Skeletal muscle tissue (tissue), 4 donors: ENCODE measurements around the gene MTHFD1L. TPM values are rescaled to one million over a fixed set of nuclear protein-coding genes. Genes with fewer than 3 reads are reported as not detected.
"Not testable (repeated sequence)": the region's sequence is repeated elsewhere in the genome, so short reads cannot be mapped to it uniquely, and the experiment has no call there.

ENCODE experiments used
- H3K27ac ChIP-seq: one replicate; pipeline ENCODE4 v1.7.0; 2013; ENCODE audit warnings: mild to moderate bottlenecking, low read depth, low read length, inconsistent platforms
- H3K27me3 ChIP-seq, 3 donors: one replicate each; pipeline ENCODE4 v1.7.0; 2013; ENCODE audit warnings: low read length in 3 of 3; ENCODE audit not compliant: control insufficient read depth in 3 of 3, insufficient read depth in 3 of 3
- H3K36me3 ChIP-seq, 3 donors: one replicate each; pipeline ENCODE4 v1.7.0; 2013; ENCODE audit warnings: low read length in 3 of 3; ENCODE audit not compliant: control insufficient read depth in 3 of 3, insufficient read depth in 3 of 3
- H3K4me1 ChIP-seq, 3 donors: one replicate each; pipeline ENCODE4 v1.7.0; 2013; ENCODE audit warnings: low read length in 3 of 3, mild to moderate bottlenecking in 3 of 3; ENCODE audit not compliant: control insufficient read depth in 3 of 3, insufficient read depth in 3 of 3
- H3K4me3 ChIP-seq, 3 donors: one replicate each; pipeline ENCODE4 v1.7.0; 2013; ENCODE audit warnings: low read length in 3 of 3
- H3K9ac ChIP-seq, 3 donors: one replicate each; pipeline ENCODE4 v1.7.0; 2013; ENCODE audit warnings: low read length in 3 of 3, mild to moderate bottlenecking in 3 of 3, moderate library complexity in 2 of 3, low read depth in 1 of 3
- H3K9me3 ChIP-seq, 3 donors: one replicate each; pipeline ENCODE4 v1.7.0; 2013; ENCODE audit warnings: low read length in 3 of 3; ENCODE audit not compliant: control insufficient read depth in 3 of 3
- total RNA-seq: library from RNA; depleted of rRNA; stranded (reverse); fragments of >200 nt; gene quantifications from one replicate; pipeline ENCODE4 v1.2.3, GENCODE V29; 2014
- donor health status: Osteomylitis.

MTHFD1L gene
- total RNA-seq, 1 donor from 2014 or later, result 15.1 TPM

- peaks cover 0 to 3% (median 0%) of the 10 kb centered on the region in 3 donors for H3K9me3 ChIP-seq
- no peaks in the 10 kb centered on the region for H3K36me3 ChIP-seq
- no peaks in the 10 kb centered on the region for H3K4me1 ChIP-seq
- no peak overlapping the region for H3K9ac ChIP-seq
- no peak overlapping the region for H3K27ac ChIP-seq
- H3K4me3 ChIP-seq, result no peak overlapping the region
- H3K27me3 ChIP-seq, result no peaks in the 10 kb centered on the region
These were observed 216.2 kb downstream of the MTHFD1L start for GRCh38 chr6:151081656-151082055.

DNA sequence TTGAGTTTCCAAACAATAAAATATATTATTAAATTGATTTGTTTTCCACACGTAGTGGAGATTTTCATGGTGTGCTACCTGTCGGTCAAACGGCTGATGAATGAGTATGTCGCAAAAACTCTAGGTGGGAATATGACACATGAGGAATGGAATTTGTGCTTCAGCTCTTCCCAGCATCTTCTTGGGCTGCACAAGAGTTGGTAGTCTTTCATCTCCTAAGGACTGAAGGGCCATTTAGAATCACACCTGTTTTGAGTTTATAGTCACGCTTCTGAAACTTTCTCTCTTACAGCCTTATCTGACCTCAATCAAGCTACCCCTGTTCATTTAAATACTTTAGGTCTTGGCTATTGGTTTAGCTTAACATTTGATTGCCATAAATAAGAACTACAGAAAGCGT is 216.6 kb downstream of the MTHFD1L start:
- Histone ChIP-seq H3K36me3 (no peaks in the 10 kb centered on the region), H3K27ac (no peak overlapping the region), H3K27me3 (no peaks in the 10 kb centered on the region), H3K9ac (no peak overlapping the region), H3K9me3 (peaks cover 0 to 3% (median 0%) of the 10 kb centered on the region in 3 donors), H3K4me1 (no peaks in the 10 kb centered on the region), H3K4me3 (no peak overlapping the region)

DNA sequence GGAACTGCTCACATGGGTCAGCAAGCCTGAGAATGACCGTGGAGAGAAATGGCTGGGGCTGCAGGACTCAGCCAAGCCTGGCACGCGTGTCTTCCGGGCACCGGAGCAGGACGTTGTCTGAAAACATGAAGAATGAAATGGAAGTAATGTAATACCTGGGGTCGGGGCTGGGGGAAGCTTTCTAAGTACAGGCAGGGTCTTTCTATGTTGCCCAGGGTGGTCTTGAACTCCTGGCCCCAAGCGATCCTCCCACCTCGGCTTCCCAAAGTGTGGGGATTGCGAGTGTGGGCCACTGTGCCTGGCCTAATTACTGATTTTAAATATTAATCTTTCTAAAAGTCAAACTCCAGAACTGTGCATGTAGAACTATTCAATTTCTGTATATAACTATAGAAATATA is 218.8 kb downstream of the MTHFD1L start:
- H3K27ac ChIP-seq, result no peak overlapping the region
- H3K4me1 ChIP-seq, result no peaks in the 10 kb centered on the region
- H3K9me3 ChIP-seq, result no peaks in the 10 kb centered on the region
- H3K4me3 ChIP-seq, result no peak overlapping the region
- no peaks in the 10 kb centered on the region for H3K36me3 ChIP-seq
- H3K9ac ChIP-seq, result no peak overlapping the region
- no peaks in the 10 kb centered on the region for H3K27me3 ChIP-seq

- H3K4me3 ChIP-seq, H3K36me3 ChIP-seq, H3K4me1 ChIP-seq, H3K9ac ChIP-seq, H3K27me3 ChIP-seq, H3K27ac ChIP-seq, H3K9me3 ChIP-seq: not testable (repeated sequence)
These were observed 221.6 kb downstream of the MTHFD1L start for GRCh38 chr6:151087055-151087454.

GRCh38 chr6:151087861-151088598 is 222.5 kb downstream of the MTHFD1L start:
- Histone ChIP-seq H3K9me3 (no peaks in the 10 kb centered on the region), H3K9ac (no peak overlapping the region), H3K4me1 (no peaks in the 10 kb centered on the region), H3K27me3 (no peaks in the 10 kb centered on the region), H3K36me3 (no peaks in the 10 kb centered on the region), H3K27ac (no peak overlapping the region), H3K4me3 (no peak overlapping the region)

DNA sequence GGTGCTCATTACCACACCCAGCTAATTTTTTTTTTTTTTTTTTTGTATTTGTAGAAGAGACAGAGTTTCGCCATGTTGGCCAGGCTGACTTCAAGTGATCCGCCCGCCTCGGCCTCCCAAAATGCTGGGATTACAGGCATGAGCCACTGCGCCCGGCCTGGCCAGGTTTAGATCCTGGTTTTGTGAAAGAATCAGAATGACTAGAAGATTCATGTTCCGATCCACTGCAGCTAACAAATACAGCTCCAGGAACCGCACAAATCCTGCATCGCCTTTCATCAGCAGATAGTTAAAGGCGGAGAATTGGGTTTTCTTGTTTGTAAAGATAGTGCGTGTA is 223.1 kb downstream of the MTHFD1L start:
- H3K9ac ChIP-seq, result no peak overlapping the region
- no peaks in the 10 kb centered on the region for H3K9me3 ChIP-seq
- H3K4me3 ChIP-seq, result no peak overlapping the region
- H3K4me1 ChIP-seq, result no peaks in the 10 kb centered on the region
- no peak overlapping the region for H3K27ac ChIP-seq
- H3K27me3 ChIP-seq, result no peaks in the 10 kb centered on the region
- H3K36me3 ChIP-seq, result no peaks in the 10 kb centered on the region

DNA sequence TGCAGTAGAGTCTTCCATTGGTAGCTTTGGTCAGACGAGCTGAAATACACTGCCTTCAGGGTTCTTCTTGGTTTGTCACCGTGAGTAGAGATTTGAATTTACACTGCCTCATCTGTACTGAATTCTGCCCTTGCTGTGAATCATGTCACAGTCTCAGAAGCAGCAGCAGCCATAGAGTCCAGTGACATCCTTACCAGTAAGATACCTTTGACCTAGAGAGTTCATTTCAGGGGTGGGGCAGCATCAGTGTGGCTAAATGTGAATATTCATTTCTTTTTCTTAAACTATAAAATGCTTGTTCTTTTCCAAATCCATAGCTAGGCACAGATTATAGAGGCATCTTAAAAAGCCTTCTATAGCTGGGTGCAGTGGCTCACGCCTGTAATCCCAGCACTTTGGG is 223.5 kb downstream of the MTHFD1L start:
- Histone ChIP-seq H3K27me3 (no peaks in the 10 kb centered on the region), H3K9me3 (no peaks in the 10 kb centered on the region), H3K9ac (no peak overlapping the region), H3K36me3 (no peaks in the 10 kb centered on the region), H3K27ac (no peak overlapping the region), H3K4me3 (no peak overlapping the region), H3K4me1 (no peaks in the 10 kb centered on the region)

DNA sequence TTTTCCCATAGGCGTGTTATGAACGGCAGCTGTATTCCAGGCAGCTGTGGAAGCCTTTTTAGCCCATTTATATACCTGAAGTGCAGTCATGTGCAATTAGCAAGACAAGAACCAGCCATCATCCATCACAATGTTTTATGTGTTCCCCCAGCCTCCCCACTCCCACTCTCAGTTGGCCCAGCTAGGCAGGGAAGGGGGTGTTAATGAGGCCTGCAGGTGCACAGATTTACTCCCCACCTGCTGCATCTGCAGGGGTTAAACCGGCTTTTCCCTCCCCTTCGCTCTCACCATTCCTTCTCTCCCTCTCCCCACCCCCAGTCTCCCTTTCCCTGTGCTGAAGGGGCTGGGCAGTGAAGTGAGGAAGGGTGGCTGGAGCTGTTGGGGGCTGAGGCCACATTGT is 224.5 kb downstream of the MTHFD1L start:
- no peaks in the 10 kb centered on the region for H3K36me3 ChIP-seq
- no peaks in the 10 kb centered on the region for H3K9me3 ChIP-seq
- H3K4me3 ChIP-seq, result no peak overlapping the region
- H3K27ac ChIP-seq, result no peak overlapping the region
- H3K4me1 ChIP-seq, result no peaks in the 10 kb centered on the region
- H3K9ac ChIP-seq, result no peak overlapping the region
- no peaks in the 10 kb centered on the region for H3K27me3 ChIP-seq

GRCh38 chr6:151091571-151091970 is 226.1 kb downstream of the MTHFD1L start:
- no peak overlapping the region for H3K9ac ChIP-seq

DNA sequence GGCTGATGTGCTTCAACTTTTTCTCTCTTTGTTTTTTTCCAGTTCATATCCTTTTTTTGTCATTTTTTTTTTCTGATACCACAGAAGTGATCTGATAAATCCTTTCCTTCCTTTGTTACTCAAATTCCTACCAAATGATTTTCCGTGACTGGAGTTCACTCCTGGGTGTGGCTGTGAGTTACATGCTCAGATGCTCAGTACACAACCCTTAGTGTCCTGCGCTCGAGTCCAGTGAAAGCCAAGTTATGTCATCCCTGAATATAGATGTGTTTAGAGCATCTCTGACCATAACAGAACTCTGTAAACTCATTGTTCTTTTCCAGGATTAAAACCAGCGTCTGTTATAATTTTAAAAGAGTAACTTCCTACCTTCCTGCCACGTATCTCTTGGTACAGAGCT is 227.1 kb downstream of the MTHFD1L start:
- Histone ChIP-seq H3K9me3 (no peaks in the 10 kb centered on the region), H3K4me1 (no peaks in the 10 kb centered on the region), H3K27me3 (no peaks in the 10 kb centered on the region), H3K27ac (no peak overlapping the region), H3K36me3 (no peaks in the 10 kb centered on the region), H3K4me3 (no peak overlapping the region), H3K9ac (no peak overlapping the region)

More at GRCh38 chr6:151091571-151091970, 226.1 kb downstream of the MTHFD1L start:
- no peaks in the 10 kb centered on the region for H3K36me3 ChIP-seq
- no peak overlapping the region for H3K27ac ChIP-seq
- H3K4me1 ChIP-seq, result no peaks in the 10 kb centered on the region
- no peaks in the 10 kb centered on the region for H3K27me3 ChIP-seq
- H3K4me3 ChIP-seq, result no peak overlapping the region
- no peaks in the 10 kb centered on the region for H3K9me3 ChIP-seq
